ENCODE measurements around the gene ADM2.

The ADM2 gene

GRCh38 chr22:50526108-50526833 is 44.9 kb downstream of the ADM2 start:
- DNase-seq = peak; percentile 68 to 81

GRCh38 chr22:50526834-50527801 is 45.8 kb downstream of the ADM2 start:
- peak; percentile 56 to 76 for DNase-seq

GRCh38 chr22:50527921-50528681 is 46.8 kb downstream of the ADM2 start:
- no peak for DNase-seq

GRCh38 chr22:50528682-50529415 is 47.5 kb downstream of the ADM2 start:
- no peak for DNase-seq

- peak in 1 of 2 donors; percentile 15 for DNase-seq
Measured at GRCh38 chr22:50529416-50529896, 48.1 kb downstream of the ADM2 start.

- peak; percentile 92 to 94 for DNase-seq
Measured at GRCh38 chr22:50529897-50530579, 48.7 kb downstream of the ADM2 start, which contains the start of gene TYMP. TYMP (minus strand) TSS chr22:50530012; CDS start chr22:50529709, 303 bp downstream.

GRCh38 chr22:50530580-50530876 is 49.2 kb downstream of the ADM2 start:
- peak in 1 of 2 donors; percentile 65 for DNase-seq

- peak; percentile 90 to 94 for DNase-seq
Measured at GRCh38 chr22:50530877-50531545, 49.7 kb downstream of the ADM2 start.

- peak; percentile 73 to 87 for DNase-seq
Measured at GRCh38 chr22:50531546-50531961, 50.2 kb downstream of the ADM2 start.

GRCh38 chr22:50531962-50532674 is 50.8 kb downstream of the ADM2 start:
- peak; percentile 21 to 56 for DNase-seq

GRCh38 chr22:50532824-50533796 is 51.8 kb downstream of the ADM2 start:
- no peak for DNase-seq

GRCh38 chr22:50533856-50534711 is 52.7 kb downstream of the ADM2 start:
- peak; percentile 46 to 77 for DNase-seq

GRCh38 chr22:50535113-50535512 is 53.8 kb downstream of the ADM2 start:
- DNase-seq = no peak
